ENCODE results near the gene TRIM14.
"Not testable (repeated sequence)": the region's sequence is repeated elsewhere in the genome, so short reads cannot be mapped to it uniquely, and the experiment has no call there.

Gene TRIM14

GRCh38 chr9:98140503-98140902 lies 21.5 kb upstream of the TRIM14 start:
- no peak for DNase-seq

DNA sequence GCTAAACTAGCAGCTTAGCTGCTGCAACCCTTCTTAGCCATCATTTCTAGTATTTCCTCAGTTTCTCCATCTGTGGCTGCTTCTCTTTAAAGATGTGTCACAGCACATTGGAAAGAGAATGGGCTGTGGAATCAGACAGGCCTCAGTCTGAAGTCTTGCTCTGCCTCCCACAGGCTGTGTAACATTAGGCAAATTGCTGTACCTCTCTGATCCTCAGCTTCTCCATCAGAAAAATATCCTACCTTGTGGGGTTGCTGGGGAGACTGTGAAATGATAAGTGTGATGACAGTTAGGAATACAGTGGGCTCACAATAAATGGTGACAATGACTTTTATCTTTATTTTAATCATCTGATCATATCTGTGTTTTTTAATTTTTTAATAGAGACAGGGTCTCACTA lies 17.5 kb upstream of the TRIM14 start:
- DNase-seq = no peak

DNA sequence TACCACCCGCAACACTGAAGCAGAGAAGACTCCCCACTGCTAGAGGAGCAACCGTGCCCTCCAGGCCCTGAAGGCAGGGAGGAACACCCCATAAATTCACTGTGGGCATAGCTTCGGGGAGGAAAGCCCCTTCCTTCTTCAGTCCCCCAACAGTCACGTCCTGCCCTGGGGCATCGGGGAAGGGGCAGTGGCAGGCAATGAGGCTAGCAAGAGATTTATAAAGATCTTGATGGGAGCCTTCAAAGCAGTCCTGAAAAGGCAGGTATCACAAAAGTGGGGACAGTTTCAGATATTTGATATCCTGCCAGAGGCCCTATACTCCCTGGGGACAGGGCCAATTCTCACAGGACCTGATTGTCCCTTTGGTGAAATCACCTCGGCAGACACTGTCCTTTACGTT lies 16.9 kb upstream of the TRIM14 start:
- DNase-seq = no peak

DNA sequence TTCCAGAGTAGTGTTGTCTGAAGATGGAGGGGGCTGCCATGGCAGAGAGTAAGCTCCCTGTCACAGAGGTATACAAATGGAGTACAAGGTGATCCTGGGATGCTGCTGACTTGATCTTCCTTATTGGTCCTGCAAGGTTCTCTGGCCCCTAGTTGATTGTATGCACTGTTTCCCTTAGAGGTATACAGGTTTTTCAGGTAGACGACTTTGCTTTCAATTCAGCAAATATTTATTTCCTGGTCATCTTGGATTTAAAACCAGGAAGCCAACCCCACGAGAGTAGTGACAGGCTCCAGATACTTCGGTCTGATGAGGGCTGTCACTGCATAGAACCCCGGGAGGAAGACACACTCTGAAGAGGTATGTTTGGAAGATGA lies 16.5 kb upstream of the TRIM14 start:
- DNase-seq = no peak

DNA sequence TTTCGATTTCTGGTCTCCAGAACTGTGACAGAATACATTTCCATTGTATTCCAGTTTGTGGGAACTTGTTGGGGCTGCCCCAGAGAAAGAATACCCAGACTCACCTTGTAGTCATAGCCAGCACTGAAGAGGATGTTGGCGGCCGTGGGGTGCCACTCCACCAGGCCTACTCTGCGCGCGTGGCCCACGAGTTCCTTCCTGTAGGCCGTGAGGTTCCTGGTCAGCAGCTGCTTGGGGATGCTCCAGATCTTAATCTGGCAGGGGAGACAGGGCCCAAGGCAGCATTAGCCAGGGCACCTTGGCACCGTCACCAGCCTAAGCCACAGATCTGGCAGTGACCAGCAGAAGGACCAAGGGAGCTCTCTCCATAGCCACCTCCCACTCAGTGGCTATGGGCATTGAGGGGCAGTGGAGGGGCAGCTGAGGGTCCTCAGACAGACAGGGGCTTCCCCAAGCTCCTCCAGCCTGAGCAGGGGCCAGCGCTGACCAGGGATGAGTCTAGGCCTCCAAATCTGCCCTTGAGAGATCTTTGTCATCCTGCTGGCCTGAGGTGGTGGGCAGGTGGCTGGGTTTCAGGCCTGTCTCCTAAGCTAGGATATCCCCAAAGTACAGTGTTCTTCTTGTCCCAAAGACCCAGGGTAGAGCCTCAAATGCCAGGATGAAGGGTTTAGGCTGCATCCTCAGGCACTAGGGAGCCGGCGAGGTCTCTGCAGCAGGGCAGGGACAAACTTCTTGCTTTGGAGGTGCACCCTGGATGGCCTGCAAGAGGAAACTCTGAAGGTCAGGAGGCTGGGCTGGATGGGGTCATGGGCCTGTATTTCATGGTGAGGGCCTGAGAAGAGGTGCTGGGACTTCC lies 15.9 kb upstream of the TRIM14 start:
- no peak for DNase-seq

DNA sequence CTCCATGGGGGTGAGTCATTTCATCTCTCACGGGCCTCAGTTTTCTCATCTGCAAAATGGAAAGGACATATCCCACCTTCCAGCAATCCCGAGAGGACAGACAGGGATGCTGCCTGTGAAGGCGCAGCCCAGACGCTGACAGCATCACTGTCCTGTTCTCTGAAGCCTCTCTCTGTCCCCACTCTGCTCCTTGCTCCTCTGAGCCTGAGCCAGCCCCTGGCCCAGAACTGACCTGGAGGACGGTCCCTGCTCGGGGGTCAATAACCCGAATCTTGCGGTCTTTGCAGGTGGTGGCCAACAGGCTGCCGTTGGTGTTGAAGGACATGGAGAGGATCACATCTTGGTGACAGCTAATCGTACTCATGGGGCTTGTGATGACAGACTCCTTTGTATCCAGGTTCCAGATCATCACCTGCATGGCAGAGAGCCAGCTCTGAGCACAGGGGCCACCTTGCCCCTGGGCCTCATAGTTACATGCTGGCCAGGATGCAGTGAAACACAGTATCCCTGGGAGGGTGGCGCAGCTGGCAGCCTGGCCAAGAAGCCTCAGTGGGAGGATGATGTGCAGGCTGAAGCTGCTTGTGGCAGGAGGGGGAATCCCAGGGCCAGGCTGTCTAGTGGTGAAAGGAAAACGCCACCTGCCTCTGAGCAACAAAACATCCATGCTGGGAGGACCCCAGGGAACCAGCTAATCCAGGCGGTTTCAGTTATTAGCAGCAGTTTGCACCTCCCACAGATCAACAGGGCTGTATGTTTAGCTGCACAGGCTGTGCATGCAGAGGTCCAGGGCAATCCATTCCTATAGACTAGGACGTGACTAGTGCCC lies 14.0 kb upstream of the TRIM14 start:
- DNase-seq = no peak

GRCh38 chr9:98132158-98132557 lies 13.1 kb upstream of the TRIM14 start:
- DNase-seq = no peak

DNA sequence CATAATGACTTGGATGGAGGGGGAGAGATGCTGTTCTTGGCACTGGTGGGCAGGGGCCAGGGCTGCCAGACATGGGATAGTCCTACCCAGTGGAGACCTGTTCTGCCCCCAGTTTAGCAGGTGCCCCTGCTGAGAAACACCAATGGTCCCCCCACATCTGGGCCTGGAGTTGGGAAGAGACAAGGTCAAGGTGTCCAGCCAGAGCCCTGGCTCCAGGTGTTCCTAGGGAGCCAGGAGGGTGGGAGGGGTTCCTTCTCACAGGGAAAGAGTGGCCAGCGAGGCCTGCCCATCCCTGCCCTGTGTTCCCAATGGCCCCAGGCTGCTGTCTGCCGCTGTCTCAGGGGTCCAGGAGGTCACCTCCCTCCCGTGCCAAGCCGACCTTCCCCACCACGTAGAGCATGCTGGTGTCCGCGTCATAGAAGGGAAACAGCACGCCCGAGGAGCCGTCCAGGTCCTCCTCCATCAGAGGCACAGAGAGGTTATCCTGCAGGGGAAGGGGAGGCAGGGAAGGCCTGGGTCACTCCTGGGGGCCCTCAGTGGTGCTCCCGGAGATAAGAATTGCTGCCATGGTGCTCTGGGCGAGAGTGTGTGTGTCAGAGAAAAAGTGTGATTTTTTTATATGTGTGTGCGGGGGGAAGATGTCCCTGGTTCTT lies 11.7 kb upstream of the TRIM14 start:
- DNase-seq = no peak

DNA sequence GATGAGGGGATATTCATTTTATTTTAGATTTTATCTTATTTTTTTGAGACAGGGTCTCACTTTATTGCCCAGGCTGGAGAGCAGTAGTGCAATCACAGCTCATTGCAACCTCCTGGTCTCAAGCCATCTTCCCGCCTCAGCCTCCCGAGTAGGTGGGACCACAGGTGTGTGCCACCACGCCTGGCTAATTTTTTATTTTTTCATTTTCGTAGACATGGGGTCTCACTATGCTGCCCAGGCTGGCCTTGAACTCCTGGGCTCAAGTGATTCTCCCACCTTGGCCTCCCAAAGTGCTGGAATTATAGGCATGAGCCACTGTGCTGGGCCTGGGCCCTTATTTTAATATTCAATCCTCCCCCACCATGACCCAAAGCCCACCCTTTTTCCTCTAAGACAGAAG lies 11.0 kb upstream of the TRIM14 start:
- not testable (repeated sequence) for DNase-seq

GRCh38 chr9:98129451-98129881 lies 10.4 kb upstream of the TRIM14 start:
- no peak for DNase-seq

- no peak for DNase-seq
Measured at GRCh38 chr9:98128316-98128715, 9.3 kb upstream of the TRIM14 start.

DNA sequence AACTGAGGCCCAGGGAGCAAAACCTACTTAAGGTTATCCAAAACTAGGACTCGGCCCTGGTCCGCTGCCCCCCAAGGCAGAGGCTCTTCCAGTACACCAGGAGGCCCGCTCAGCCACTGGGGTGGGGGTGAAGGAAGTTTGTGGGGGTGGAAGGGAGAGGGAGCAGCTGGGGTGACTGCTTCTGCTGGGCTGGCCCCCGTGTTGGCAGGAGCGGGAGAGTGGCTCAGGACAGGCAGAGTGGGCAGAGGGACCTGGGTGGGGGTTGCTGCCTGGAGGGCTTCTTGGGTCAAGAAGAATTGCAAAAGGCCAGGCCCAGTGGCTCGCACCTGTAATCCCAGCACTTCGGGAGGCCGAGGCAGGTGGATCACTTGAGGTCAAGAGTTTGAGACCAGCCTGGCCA lies 8.2 kb upstream of the TRIM14 start:
- DNase-seq = no peak

DNA sequence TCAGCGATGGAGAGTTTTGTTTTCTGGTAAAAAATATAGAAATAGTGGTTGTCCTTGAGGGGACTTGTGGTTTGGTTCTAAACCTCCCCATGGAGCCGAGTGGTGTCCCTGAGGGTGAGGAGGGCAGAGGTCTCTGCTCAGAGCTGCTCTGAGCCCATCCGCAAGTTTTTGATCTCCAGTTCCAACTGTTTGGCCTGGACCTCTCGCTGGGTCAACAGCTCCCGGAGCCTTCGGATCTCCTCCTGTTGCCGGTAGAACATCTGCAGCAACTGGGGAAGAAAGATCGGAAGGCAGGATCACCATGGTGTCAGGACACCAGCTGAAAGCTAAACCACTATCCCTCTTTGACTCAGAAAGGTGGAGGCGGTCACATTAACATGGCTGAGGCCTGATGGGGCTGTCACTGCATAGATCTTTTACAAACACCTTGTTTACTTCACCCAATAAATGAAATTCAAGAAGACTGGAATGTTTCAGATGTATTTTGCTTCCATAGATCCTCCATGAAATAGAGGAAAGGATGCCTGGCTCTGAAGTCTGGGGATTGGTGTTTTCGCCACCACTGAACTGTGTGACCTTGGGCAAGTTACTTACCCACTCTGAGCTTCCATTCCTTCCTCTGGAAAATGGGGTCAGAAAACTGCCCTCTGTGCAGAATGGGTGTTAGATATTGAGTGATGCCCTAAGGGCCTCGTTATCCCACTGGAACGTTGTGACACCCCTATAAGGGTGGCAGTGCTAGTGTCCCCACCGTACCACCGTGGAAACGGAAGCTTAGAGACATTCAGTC lies 5.8 kb upstream of the TRIM14 start:
- DNase-seq = no peak

DNA sequence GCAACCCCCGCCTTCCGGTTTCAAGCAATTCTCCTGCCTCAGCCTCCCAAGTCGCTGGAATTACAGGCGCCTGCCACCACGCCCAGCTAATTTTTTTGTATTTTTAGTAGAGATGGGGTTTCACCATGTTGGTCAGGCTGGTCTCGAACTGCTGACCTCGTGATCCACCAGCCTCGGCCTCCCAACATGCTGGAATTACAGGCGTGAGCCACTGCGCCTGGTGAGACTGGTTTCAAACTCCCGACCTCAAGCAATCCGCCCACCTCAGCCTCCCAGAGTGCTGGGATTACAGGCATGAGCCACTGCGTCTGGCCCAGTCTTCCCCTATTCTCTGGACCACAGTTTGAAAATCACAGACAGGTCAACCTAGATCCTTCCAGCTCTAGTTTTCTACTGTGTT lies 5.1 kb upstream of the TRIM14 start:
- DNase-seq = not testable (repeated sequence)

DNA sequence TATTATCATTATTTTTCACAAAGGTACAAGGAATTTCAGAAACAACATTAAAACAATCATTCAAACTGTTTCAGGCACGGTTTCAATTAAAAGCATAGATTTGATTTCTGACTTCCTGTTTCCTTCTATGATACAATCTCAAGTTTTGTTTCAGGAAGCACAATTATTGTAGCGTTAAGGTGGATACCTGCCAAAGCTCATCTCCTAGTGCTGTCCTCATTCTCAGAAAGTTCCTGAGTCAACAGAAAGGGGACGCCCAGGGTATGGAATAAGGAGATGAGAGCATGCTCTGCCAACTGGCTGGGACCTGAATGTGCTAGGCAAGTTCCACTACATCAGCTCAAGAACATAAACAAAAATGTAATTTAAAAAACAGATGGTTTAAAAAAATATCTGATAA lies 2.0 kb upstream of the TRIM14 start:
- DNase-seq = no peak

DNA sequence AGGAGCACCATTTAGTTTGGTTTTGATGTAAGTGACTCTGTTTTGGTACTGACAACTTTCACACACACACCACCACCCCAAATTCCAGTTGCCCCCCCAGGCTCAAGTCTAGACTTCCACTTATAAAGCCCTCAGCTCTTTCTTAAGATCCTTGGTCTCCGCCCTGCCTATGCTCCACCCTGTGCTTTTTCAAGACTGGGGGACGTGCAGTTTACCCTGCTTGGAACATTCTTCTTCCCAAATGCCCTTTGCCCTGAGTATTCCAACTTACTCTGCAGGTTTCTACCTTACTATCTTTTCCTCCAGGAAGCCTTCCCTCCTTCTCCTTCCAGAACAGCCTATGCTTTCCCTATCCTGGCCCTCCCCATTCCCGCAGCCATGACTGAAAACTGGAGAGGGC lies 1.5 kb upstream of the TRIM14 start:
- no peak for DNase-seq

GRCh38 chr9:98117984-98118639 lies 910 bp downstream of the TRIM14 start:
- no peak for DNase-seq

GRCh38 chr9:98117097-98117496 lies 1.9 kb downstream of the TRIM14 start:
- not testable (repeated sequence) for DNase-seq

- DNase-seq = no peak
Measured at GRCh38 chr9:98109052-98109451, 10.0 kb downstream of the TRIM14 start.

DNA sequence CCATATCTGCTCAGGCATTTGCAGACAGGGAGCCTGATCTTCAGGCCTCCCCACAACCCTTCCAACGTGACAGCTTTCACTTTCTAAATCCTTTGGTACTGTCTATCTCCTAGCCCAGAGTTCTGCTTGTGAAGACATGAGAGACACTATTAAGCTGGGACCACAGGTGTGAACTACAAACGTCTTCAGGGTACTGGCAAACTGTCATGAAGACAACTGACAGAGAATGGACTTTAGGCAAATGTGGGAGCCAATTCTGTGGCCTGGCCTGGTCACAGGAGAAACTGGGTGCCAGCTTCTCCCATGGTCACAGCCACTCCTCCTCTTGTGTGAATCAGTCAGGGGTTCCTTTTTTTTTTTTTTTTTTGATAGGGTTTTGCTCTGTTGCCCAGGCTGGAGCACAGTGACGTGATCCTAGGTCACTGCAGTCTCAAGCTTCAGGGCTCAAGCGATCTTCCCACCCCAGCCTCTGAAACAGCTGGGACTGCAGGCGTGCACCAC lies 10.4 kb downstream of the TRIM14 start:
- DNase-seq = no peak

DNA sequence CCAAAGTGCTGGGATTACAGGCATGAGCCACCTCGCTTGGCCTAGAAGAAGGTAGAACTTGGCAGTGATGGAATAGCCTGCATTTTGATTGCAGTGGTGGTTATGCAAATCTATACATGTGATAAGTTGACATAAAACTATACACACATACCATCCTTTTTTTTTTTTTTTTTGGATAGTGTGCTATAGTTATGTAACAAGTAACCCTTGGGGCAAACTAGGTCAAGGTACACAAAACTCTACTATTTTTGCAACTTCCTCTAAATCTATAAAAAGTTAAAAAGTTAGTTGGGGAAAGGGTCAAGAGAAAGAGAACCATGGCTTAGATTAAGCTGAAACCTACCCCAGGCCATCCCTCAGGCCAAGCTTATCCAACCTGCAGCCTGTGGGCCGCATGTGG lies 11.1 kb downstream of the TRIM14 start:
- DNase-seq = no peak

GRCh38 chr9:98105006-98105405 lies 14.0 kb downstream of the TRIM14 start:
- DNase-seq = no peak
